GM19099 (cell line): ENCODE measurements around the gene ADAMTS13.

ENCODE experiments used
- POLR2A ChIP-seq: IDR thresholded peaks from 3 replicates; pipeline ENCODE4 v1.6.1; 2011; ENCODE audit warnings: low read depth; ENCODE audit not compliant: insufficient read length; ENCODE audit errors: extremely low read depth

ADAMTS13 gene

GRCh38 chr9:133465984-133466383 lies 43.8 kb downstream of the ADAMTS13 start:
- TF ChIP-seq POLR2A, result no peak

GRCh38 chr9:133467101-133467500 lies 44.9 kb downstream of the ADAMTS13 start:
- TF ChIP-seq POLR2A, result no peak

DNA sequence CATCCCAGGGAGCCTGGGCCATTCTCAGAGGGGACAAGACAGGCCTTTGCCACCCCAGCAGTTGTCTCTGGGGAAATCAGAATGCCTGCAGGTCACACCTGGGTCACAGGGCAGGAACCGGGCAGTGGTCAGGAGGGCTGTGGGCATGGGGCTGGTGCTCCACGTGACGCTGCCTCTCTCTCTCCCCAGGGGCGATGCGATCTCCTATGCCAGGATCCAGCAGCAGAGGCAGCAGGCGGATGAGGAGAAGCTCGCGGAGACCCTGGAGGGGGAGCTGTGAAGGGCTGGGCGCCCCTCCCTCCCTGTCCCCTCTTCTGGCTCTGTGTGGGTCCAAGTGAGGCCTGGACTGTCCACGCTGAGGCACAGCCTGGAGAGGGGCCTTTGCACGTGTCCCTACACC lies 46.2 kb downstream of the ADAMTS13 start:
- TF ChIP-seq POLR2A, result no peak

DNA sequence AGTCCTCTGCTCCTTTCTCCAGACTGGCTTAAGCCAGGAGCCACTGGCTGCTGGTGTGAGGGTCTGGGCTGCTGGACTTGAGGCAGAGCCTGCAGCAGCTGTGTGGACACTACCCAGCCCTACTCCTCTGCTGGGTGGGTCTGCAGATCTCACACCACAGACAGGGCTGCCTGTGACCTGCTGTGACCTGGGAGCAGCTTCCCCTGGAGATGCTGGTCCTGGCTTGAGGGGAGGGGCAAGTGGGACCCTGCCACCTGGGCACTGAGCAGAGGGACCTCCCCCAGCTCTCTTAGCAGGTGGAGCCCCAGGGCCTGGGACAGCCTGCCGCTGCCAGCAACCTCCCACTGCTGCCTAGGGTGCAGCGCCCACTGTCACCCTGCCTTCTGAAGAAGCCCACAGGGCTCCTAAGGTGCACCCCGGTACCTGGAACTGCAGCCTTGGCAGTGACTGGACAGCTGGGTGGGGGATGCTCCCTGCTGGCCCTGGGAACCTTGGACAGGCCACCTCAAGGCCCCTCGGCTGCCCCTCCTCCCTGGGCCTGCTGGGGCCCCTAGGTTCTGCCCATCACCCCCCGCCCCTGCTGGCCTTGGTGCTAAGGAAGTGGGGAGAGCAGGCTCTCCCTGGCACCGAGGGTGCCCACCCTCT lies 46.7 kb downstream of the ADAMTS13 start:
- peak; percentile 14 for TF ChIP-seq POLR2A

- TF ChIP-seq POLR2A, result no peak
Observed at GRCh38 chr9:133470427-133470924, 48.3 kb downstream of the ADAMTS13 start.

DNA sequence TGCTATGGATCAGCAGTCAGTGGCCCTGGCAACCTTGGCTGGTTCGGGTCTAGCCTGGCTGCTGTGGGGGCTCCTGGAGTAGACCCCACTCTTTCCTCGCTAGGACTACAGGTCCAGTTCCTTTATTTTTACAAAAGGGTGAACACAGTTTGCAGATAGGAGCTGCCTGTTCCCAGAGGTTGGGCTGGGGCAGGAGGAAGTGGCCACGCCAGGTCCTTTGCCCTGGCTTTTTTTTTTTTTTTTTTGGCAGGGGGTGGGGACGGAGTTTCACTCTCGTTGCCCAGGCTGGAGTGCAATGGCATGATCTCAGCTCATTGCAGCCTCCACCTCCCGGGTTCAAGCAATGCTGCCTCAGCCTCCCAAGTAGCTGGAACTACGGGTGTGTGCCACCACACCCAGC lies 48.8 kb downstream of the ADAMTS13 start:
- TF ChIP-seq POLR2A, result no peak

GRCh38 chr9:133471551-133472276 lies 49.5 kb downstream of the ADAMTS13 start:
- no peak for TF ChIP-seq POLR2A

GRCh38 chr9:133472277-133472645 lies 50.1 kb downstream of the ADAMTS13 start:
- no peak for TF ChIP-seq POLR2A

GRCh38 chr9:133472753-133473378 lies 50.7 kb downstream of the ADAMTS13 start:
- no peak for TF ChIP-seq POLR2A

- TF ChIP-seq POLR2A, result no peak
Observed at GRCh38 chr9:133473743-133474142, 51.6 kb downstream of the ADAMTS13 start.

GRCh38 chr9:133474215-133474614 lies 52.0 kb downstream of the ADAMTS13 start:
- no peak for TF ChIP-seq POLR2A

- TF ChIP-seq POLR2A, result no peak
Observed at GRCh38 chr9:133474853-133475252, 52.7 kb downstream of the ADAMTS13 start.

DNA sequence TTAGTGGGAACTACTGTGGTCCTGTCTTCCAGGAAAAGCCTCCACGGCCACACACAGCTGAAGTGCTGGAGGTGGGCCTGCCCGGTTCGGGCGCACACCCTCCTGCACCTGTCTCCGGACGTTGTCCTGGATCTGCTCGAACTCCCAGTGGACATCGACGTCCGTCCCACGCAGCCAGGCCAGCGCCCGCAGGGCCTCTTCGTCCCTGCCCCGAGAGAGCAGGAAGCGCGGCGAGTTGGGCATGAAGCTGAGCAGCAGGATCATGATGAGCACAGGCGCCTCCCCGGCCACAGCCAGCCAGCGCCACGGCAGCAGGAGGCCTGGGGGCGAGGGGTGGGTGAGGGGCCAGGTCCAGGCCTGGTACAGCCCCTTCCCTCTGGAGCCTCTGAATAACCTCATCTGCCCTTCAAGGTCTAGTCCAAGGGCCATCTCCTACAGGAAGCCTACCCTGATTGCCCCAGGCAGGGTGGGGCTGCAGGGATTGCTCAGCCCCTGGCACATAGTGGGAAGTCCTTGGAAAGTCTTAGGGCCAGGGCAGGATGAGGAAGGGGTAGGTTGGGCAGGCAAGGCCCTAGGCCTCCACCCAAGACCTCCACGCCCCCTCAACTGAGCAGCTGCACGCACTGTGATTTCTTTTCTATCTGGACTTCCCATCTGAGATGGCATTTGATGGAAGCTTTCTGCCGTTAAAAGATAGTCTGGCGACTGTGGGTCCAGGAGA lies 53.3 kb downstream of the ADAMTS13 start:
- TF ChIP-seq POLR2A, result no peak

- no peak for TF ChIP-seq POLR2A
Observed at GRCh38 chr9:133476036-133476931, 54.1 kb downstream of the ADAMTS13 start.

GRCh38 chr9:133476941-133477340 lies 54.8 kb downstream of the ADAMTS13 start:
- no peak for TF ChIP-seq POLR2A

GRCh38 chr9:133477461-133477860 lies 55.3 kb downstream of the ADAMTS13 start:
- no peak for TF ChIP-seq POLR2A
